Keratinocyte (primary cell): ENCODE data around the gene MT4. TPM values are rescaled to one million over a fixed set of nuclear protein-coding genes. Genes with fewer than 3 reads are reported as not detected.

ENCODE experiments used
- DNase-seq: peaks from one replicate; pipeline ENCODE4 v3.0.0-alpha.2; 2011; ENCODE audit warnings: low read depth, missing footprints, low spot score
- FAIRE-seq: peaks from 2 replicates; lab custom pipeline; 2011; peaks lifted over from hg19 to GRCh38; lab: Jason Lieb, UNC
- H2AFZ ChIP-seq: 2 replicates; pipeline ENCODE4 v1.6.0; 2012; ENCODE audit warnings: low read length, control low read depth, inconsistent platforms; ENCODE audit not compliant: control insufficient read depth
- H3K27ac ChIP-seq: 2 replicates; pipeline ENCODE4 v1.5.1; 2011; ENCODE audit warnings: low read length; ENCODE audit not compliant: control insufficient read depth, insufficient read depth
- H3K27me3 ChIP-seq: 3 replicates; pipeline ENCODE4 v1.6.0; 2011; ENCODE audit warnings: low read length; ENCODE audit not compliant: control insufficient read depth, insufficient read depth; ENCODE audit errors: extremely low read depth
- H3K36me3 ChIP-seq, 2 experiments: 2 replicates in 1 of 2; 3 replicates in 1 of 2; pipeline ENCODE4 v1.5.1; 2011; ENCODE audit warnings: low read length in 2 of 2, mild to moderate bottlenecking in 1 of 2; ENCODE audit not compliant: control insufficient read depth in 2 of 2, insufficient read depth in 2 of 2; ENCODE audit errors: extremely low read depth in 1 of 2
- H3K4me1 ChIP-seq: 3 replicates; pipeline ENCODE4 v1.5.1; 2011; ENCODE audit warnings: low read length; ENCODE audit not compliant: control insufficient read depth, insufficient read depth; ENCODE audit errors: extremely low read depth
- H3K4me2 ChIP-seq: 3 replicates; pipeline ENCODE4 v1.6.0; 2011; ENCODE audit warnings: low read depth, low read length; ENCODE audit not compliant: control insufficient read depth, insufficient read depth; ENCODE audit errors: extremely low read depth
- H3K4me3 ChIP-seq, 3 experiments: fragments of 200-600 bp in 1 of 3; sonication (generic) in 1 of 3; 2 replicates in 2 of 3; 3 replicates in 1 of 3; pipeline ENCODE4 v1.5.1; 2011 to 2016; ENCODE audit warnings: low read length in 3 of 3, mild to moderate bottlenecking in 3 of 3, control low read depth in 2 of 3, inconsistent platforms in 1 of 3, low read depth in 1 of 3, mixed read lengths in 1 of 3, mixed run types in 1 of 3, moderate library complexity in 1 of 3; ENCODE audit not compliant: control insufficient read depth in 2 of 3, insufficient read depth in 2 of 3; ENCODE audit errors: extremely low read depth in 1 of 3
- H3K79me2 ChIP-seq: 2 replicates; pipeline ENCODE4 v1.6.0; 2012; ENCODE audit warnings: low read length; ENCODE audit not compliant: control insufficient read depth, insufficient read depth
- H3K9ac ChIP-seq: 3 replicates; pipeline ENCODE4 v1.6.0; 2011; ENCODE audit warnings: low read length; ENCODE audit not compliant: control insufficient read depth, insufficient read depth; ENCODE audit errors: extremely low read depth
- H3K9me1 ChIP-seq: 3 replicates; pipeline ENCODE4 v1.6.0; 2011; ENCODE audit warnings: low read length; ENCODE audit not compliant: control insufficient read depth, insufficient read depth; ENCODE audit errors: extremely low read depth
- H3K9me3 ChIP-seq: 2 replicates; pipeline ENCODE4 v1.5.1; 2012; ENCODE audit warnings: low read depth, low read length; ENCODE audit not compliant: control insufficient read depth
- H4K20me1 ChIP-seq: 3 replicates; pipeline ENCODE4 v1.6.0; 2011; ENCODE audit warnings: low read length; ENCODE audit not compliant: control insufficient read depth, insufficient read depth; ENCODE audit errors: extremely low read depth
- CTCF ChIP-seq, 3 experiments: IDR thresholded peaks in 1 of 3; conservative IDR thresholded peaks in 1 of 3; optimal IDR thresholded peaks in 1 of 3; 2 replicates in 2 of 3; 3 replicates in 1 of 3; pipeline versions ENCODE3 to v1.5.1; 2011; ENCODE audit warnings: low read length in 3 of 3, mild to moderate bottlenecking in 3 of 3, moderate library complexity in 2 of 3, control low read depth in 1 of 3, inconsistent platforms in 1 of 3; ENCODE audit not compliant: insufficient read depth in 2 of 3; ENCODE audit errors: extremely low read depth in 1 of 3
- EZH2 ChIP-seq: IDR thresholded peaks from one replicate; pipeline ENCODE4 v1.6.1; 2012; ENCODE audit warnings: inconsistent platforms, mild to moderate bottlenecking, low read length, moderate library complexity
- dilution Hi-C: fragments of 300-500 bp; cut with MboI; formaldehyde crosslinking; loops from one replicate; pipeline ENCODE4 v1.7.0; 2020; ENCODE audit warnings: low sequenced_read_pairs; ENCODE audit not compliant: extremely low pct_ligation_motif_present
- polyA plus RNA-seq, 5 experiments: library from polyadenylated mRNA; depleted of rRNA in 3 of 5; stranded (reverse) in 3 of 5; stranded (forward) in 1 of 5; unstranded in 1 of 5; fragments of >200 nt; gene quantifications; 1 replicate in 1 of 5; 2 replicates in 3 of 5; 3 replicates in 1 of 5; pipeline versions ENCODE4 v1.2.1 to v1.2.3, GENCODE V29; 2011 to 2012; ENCODE audit warnings: missing spikeins in 2 of 5, low read depth in 1 of 5, low replicate concordance in 1 of 5

Gene MT4
- polyA plus RNA-seq, 1 donor (not counting 4 experiments of a cell fraction or from before 2014, with no cell fraction given): 0.77 TPM

GRCh38 chr16:56547949-56548567 lies 16.8 kb upstream of the MT4 start:
- no peaks in the 10 kb centered on the region for H4K20me1 ChIP-seq
- no peaks in the 10 kb centered on the region for H3K27me3 ChIP-seq
- dilution Hi-C loops: no loop called here
- H3K4me1 ChIP-seq: peaks cover 30% of the 10 kb centered on the region
- H3K4me2 ChIP-seq: peak overlapping the region; percentile 74
- H3K9me3 ChIP-seq: no peaks in the 10 kb centered on the region
- H3K27ac ChIP-seq: peak overlapping the region; percentile 83
- H3K9me1 ChIP-seq: no peaks in the 10 kb centered on the region
- TF ChIP-seq EZH2: no peak
- no peak for TF ChIP-seq CTCF (optimal IDR thresholded peaks at IDR 0.05 in 1 of 3, IDR thresholded peaks at IDR 0.05 in 1 of 3, conservative IDR thresholded peaks at IDR 0.05 in 1 of 3; ENCODE audit: extremely low read depth in 1 of 3, insufficient read depth in 2 of 3, low read length in 3 of 3)
- no peak overlapping the region for H2AFZ ChIP-seq
- FAIRE-seq (peak; percentile 13), DNase-seq (no peak)
- peak overlapping the region in 1 of 3 experiments; percentile 30 for H3K4me3 ChIP-seq
- no peaks in the 10 kb centered on the region for H3K36me3 ChIP-seq
- no peaks in the 10 kb centered on the region for H3K79me2 ChIP-seq
- H3K9ac ChIP-seq: no peak overlapping the region

GRCh38 chr16:56549161-56549560 lies 15.7 kb upstream of the MT4 start:
- Histone ChIP-seq H3K4me1 (peaks cover 30% of the 10 kb centered on the region), H3K4me2 (no peak overlapping the region), H3K9ac (no peak overlapping the region), H3K36me3 (no peaks in the 10 kb centered on the region), H4K20me1 (no peaks in the 10 kb centered on the region), H3K27ac (no peak overlapping the region), H3K79me2 (no peaks in the 10 kb centered on the region), H3K4me3 (no peak overlapping the region), H3K9me1 (no peaks in the 10 kb centered on the region), H3K9me3 (no peaks in the 10 kb centered on the region), H2AFZ (no peak overlapping the region), H3K27me3 (no peaks in the 10 kb centered on the region)
- dilution Hi-C loops: no loop called here
- FAIRE-seq (no peak), DNase-seq (no peak)
- TF ChIP-seq CTCF (optimal IDR thresholded peaks at IDR 0.05 in 1 of 3, IDR thresholded peaks at IDR 0.05 in 1 of 3, conservative IDR thresholded peaks at IDR 0.05 in 1 of 3; ENCODE audit: extremely low read depth in 1 of 3, insufficient read depth in 2 of 3, low read length in 3 of 3) (no peak), EZH2 (no peak)
